GM19025 (cell line): ENCODE measurements around the gene APOBEC3H.
"Not testable (repeated sequence)": the region's sequence is repeated elsewhere in the genome, so short reads cannot be mapped to it uniquely, and the experiment has no call there.

Experiments used
- ATAC-seq: cut with Tn5 transposase; IDR thresholded peaks from one replicate; pipeline ENCODE4 v1.9.1; 2021; ENCODE audit warnings: mild to moderate bottlenecking, low read depth, moderate library complexity; ENCODE audit not compliant: unreplicated experiment

APOBEC3H gene

GRCh38 chr22:39097098-39098020, at the start of gene APOBEC3H:
TSS of gene APOBEC3H (plus strand) at chr22:39097244. CDS start at chr22:39100279, 3,035 bp downstream.
- ATAC-seq = no peak

GRCh38 chr22:39049486-39049885, 47.6 kb upstream of the APOBEC3H start:
- ATAC-seq = not testable (repeated sequence)

- not testable (repeated sequence) for ATAC-seq
Observed at GRCh38 chr22:39051844-39052495, 45.1 kb upstream of the APOBEC3H start.

GRCh38 chr22:39055658-39056057, 41.4 kb upstream of the APOBEC3H start:
- no peak for ATAC-seq

- not testable (repeated sequence) for ATAC-seq
Observed at GRCh38 chr22:39061290-39061689, 35.8 kb upstream of the APOBEC3H start.

GRCh38 chr22:39061951-39062350, 35.1 kb upstream of the APOBEC3H start:
- ATAC-seq = not testable (repeated sequence)

GRCh38 chr22:39063904-39064303, 33.1 kb upstream of the APOBEC3H start:
- peak; percentile 38 for ATAC-seq

GRCh38 chr22:39066442-39067276, 30.4 kb upstream of the APOBEC3H start:
- not testable (repeated sequence) for ATAC-seq

GRCh38 chr22:39068033-39068785, 28.8 kb upstream of the APOBEC3H start:
- no peak for ATAC-seq

- no peak for ATAC-seq
Observed at GRCh38 chr22:39070186-39070585, 26.9 kb upstream of the APOBEC3H start.

- ATAC-seq = not testable (repeated sequence)
Observed at GRCh38 chr22:39072581-39072981, 24.5 kb upstream of the APOBEC3H start.

- no peak for ATAC-seq
Observed at GRCh38 chr22:39073981-39074380, 23.1 kb upstream of the APOBEC3H start.

GRCh38 chr22:39076155-39077025, 20.7 kb upstream of the APOBEC3H start:
- not testable (repeated sequence) for ATAC-seq

- peak; percentile 89 for ATAC-seq
Observed at GRCh38 chr22:39077026-39077840, 19.8 kb upstream of the APOBEC3H start, which contains the start of gene APOBEC3G. TSS of gene APOBEC3G (plus strand) at chr22:39077275. CDS start at chr22:39077362, 87 bp downstream.

- ATAC-seq = not testable (repeated sequence)
Observed at GRCh38 chr22:39077912-39078311, 19.1 kb upstream of the APOBEC3H start.

- ATAC-seq = no peak
Observed at GRCh38 chr22:39078329-39078728, 18.7 kb upstream of the APOBEC3H start.

- ATAC-seq = not testable (repeated sequence)
Observed at GRCh38 chr22:39079054-39079637, 17.9 kb upstream of the APOBEC3H start.
